DMS53 treated with DMSO at 0.1 percent for 48 hours (cell line): Measurements from ENCODE around the gene GBP6.
"Not testable (repeated sequence)": the region's sequence is repeated elsewhere in the genome, so short reads cannot be mapped to it uniquely, and the experiment has no call there.

Experiments
- DNase-seq: peaks from one replicate; lab custom pipeline; 2025; ENCODE audit not compliant: unreplicated experiment; lab: John Stamatoyannopoulos, UW

Gene GBP6

GRCh38 chr1:89363638-89364536 is at the start of gene GBP6:
Gene GBP6 (plus strand): TSS chr1:89364059. CDS start chr1:89368552, 4,493 bp downstream.
- no peak for DNase-seq

- no peak for DNase-seq
These were observed 41.5 kb upstream of the GBP6 start for GRCh38 chr1:89322402-89322801.

GRCh38 chr1:89331890-89332289 is 32.0 kb upstream of the GBP6 start:
- DNase-seq = no peak

GRCh38 chr1:89332461-89332860 is 31.4 kb upstream of the GBP6 start:
- DNase-seq = no peak

GRCh38 chr1:89335486-89335885 is 28.4 kb upstream of the GBP6 start:
- DNase-seq = no peak

GRCh38 chr1:89337903-89338302 is 26.0 kb upstream of the GBP6 start:
- no peak for DNase-seq

- no peak for DNase-seq
These were observed 24.8 kb upstream of the GBP6 start for GRCh38 chr1:89339039-89339438.

GRCh38 chr1:89345479-89345878 is 18.4 kb upstream of the GBP6 start:
- DNase-seq = not testable (repeated sequence)

GRCh38 chr1:89347296-89347695 is 16.6 kb upstream of the GBP6 start:
- DNase-seq = no peak

GRCh38 chr1:89350298-89350697 is 13.6 kb upstream of the GBP6 start:
- no peak for DNase-seq

GRCh38 chr1:89351597-89352311 is 12.1 kb upstream of the GBP6 start:
- peak; percentile 25 for DNase-seq

- DNase-seq = no peak
These were observed 11.4 kb upstream of the GBP6 start for GRCh38 chr1:89352421-89352820.

GRCh38 chr1:89354205-89354604 is 9.7 kb upstream of the GBP6 start:
- DNase-seq = no peak

GRCh38 chr1:89355056-89355455 is 8.8 kb upstream of the GBP6 start:
- no peak for DNase-seq

- peak; percentile 56 for DNase-seq
These were observed 7.0 kb upstream of the GBP6 start for GRCh38 chr1:89356658-89357400.

- DNase-seq = peak; percentile 83
These were observed 5.5 kb upstream of the GBP6 start for GRCh38 chr1:89358287-89358893.

GRCh38 chr1:89360716-89361115 is 3.1 kb upstream of the GBP6 start:
- DNase-seq = no peak

GRCh38 chr1:89361681-89362080 is 2.2 kb upstream of the GBP6 start:
- no peak for DNase-seq

GRCh38 chr1:89363196-89363595 is 663 bp upstream of the GBP6 start:
- no peak for DNase-seq

GRCh38 chr1:89364954-89365550 is 1.2 kb downstream of the GBP6 start:
- DNase-seq = no peak

- DNase-seq = no peak
These were observed 3.4 kb downstream of the GBP6 start for GRCh38 chr1:89367221-89367620.
